A375 (cell line): ENCODE measurements around the gene SAXO2. TPM values are rescaled to one million over a fixed set of nuclear protein-coding genes. Genes with fewer than 3 reads are reported as not detected.

Source experiments
- total RNA-seq: library from RNA; depleted of rRNA; stranded (reverse); fragments of >200 nt; shearing (Covaris generic); gene quantifications from 2 replicates; pipeline ENCODE4 v1.2.3, GENCODE V29; 2014; rRNA removed

The SAXO2 gene
- total RNA-seq: 2.7 TPM in 1 of 2 replicates, not detected in the other

GRCh38 chr15:82262422-82263026 is at the start of gene SAXO2, which contains the start of gene EFL1:
SAXO2 (plus strand) TSS chr15:82262818; CDS start chr15:82262880, 62 bp downstream.
EFL1 (minus strand) TSS chr15:82262734; CDS start chr15:82261778, 956 bp downstream.

Other genes starting within 250 kb of the SAXO2 start
- 1.3 and 1.8 TPM in 2 replicates for gene MEX3B, start 216.8 kb upstream of the SAXO2 start, total RNA-seq
- gene EFL1, start 84 bp upstream of the SAXO2 start, total RNA-seq: 29.2 and 32.1 TPM in 2 replicates
- gene GOLGA6L10, start 86.7 kb downstream of the SAXO2 start, total RNA-seq: 1.6 and 1.7 TPM in 2 replicates
- 3.1 and 5.5 TPM in 2 replicates for gene GOLGA6L9, start 167.0 kb downstream of the SAXO2 start, total RNA-seq